Stimulated activated CD4-positive, alpha-beta T cell treated with anti-CD3 and anti-CD28 coated beads, Interleukin-15, amount 100 ng/mL, for 1 hour (primary cell): ENCODE measurements around the gene DPH5.
"Not testable (repeated sequence)": the region's sequence is repeated elsewhere in the genome, so short reads cannot be mapped to it uniquely, and the experiment has no call there.

ENCODE experiments used
- DNase-seq, 2 donors: peaks; one replicate each; pipeline ENCODE4 v3.0.0-alpha.2; 2020; ENCODE audit warnings: low read depth in 1 of 2, low spot score in 1 of 2

Gene DPH5

DNA sequence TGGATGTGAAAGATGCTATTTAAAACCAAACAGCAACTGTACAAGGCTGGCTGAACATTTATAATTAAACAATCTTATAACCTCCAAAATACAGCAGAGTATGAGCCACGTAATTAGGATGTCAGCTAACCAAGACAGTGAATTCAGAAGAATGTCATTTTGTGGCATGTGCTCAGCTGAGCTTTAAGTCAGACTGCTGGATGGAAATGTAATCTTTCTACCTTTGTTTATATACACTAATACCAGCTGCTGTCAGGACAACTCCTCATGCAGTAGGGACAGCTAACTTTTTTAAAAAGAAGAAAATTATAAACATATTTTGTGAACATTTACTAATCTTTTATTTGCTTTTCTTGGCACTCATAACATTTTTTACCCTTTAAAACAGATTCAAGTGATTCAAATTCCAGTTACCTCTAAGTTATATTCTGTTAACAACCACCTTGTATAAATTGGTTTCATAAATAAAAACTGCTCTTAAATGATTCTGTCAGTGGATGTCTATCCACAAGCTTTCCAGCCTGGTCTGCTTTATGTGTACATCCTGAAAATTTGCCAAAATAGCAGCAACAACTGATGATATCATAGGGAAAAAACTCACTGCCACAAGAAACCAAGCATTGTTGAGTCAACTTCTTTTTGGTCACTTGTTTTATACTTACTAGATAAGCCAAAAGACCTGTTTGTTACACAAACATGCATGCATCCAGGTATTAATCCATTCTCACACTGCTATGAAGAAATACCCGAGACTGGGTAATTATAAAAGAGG is 36.1 kb downstream of the DPH5 start:
- DNase-seq, result no peak

DNA sequence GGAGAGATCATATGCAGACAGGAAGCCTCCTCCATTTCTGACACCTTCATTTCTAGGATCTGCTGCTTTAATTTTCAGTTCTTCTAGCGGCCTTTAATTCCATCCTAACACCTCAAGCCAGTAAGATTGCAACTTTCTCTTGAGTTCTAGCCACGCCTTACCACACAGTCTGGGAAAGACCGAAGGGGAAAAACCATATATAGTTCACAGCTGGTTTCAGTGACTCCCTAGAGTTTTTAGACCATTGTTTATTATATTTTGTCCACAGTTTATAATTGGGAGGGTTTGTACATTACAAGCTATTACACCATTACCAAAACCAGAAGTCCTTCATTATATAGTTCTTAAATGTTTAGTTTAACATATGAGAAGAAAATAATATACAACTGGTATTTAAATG is 37.5 kb downstream of the DPH5 start:
- no peak for DNase-seq

DNA sequence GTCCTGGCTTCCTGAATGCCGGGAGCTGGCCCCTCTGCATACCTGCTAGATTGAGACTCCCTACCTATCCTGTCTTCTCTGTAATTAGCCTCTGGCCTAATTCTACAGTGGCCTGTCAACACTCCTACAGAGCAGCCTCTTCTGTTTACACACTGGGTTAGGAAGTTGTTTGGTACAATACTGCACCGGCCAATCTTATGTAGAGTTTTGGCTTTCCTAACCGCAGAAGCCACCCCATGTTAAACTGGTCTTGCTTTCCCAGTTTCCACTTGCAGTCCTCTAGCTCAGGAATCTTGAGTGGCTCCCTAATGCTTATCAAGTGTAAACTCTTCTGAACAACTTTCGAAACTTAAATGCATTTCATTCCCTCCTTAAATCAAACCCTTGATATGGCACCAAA is 42.8 kb downstream of the DPH5 start:
- no peak for DNase-seq

DNA sequence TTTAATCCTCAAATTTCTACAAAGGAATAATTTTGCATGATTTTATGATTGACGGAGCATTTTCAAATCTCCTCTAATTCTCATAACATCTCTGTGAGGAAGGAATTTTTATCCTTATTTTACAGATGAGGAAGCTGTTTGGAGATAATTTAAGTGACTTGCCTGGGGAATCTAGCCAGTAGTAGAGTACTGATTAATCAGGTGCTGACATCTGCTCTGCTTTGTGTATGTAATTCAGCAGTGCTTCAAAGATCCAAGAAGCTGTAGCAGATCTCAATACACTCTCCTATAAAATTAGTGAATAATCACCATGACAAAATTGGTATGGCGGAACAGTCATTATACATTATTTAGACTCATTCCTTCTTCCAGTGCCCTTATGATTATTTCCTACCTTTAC is 46.0 kb downstream of the DPH5 start:
- DNase-seq, result no peak

DNA sequence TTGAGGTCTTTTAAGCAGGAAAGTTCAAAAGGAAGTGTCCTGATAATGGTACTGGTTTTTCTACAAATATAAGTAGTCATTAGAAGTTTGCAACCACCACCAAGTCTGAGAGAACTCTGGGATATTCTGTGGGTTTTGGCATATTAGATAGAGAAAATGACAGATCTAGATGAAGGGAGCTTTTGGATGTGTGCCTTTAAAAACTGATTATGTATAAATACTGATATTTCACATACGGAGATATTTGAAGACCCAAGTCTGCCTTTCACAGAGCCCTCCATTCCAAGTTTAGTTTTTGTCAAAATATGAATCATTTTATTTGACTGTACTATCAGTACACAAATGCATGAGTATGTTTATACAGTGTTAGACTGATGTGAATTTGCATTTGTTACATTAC is 48.6 kb downstream of the DPH5 start:
- DNase-seq, result no peak

DNA sequence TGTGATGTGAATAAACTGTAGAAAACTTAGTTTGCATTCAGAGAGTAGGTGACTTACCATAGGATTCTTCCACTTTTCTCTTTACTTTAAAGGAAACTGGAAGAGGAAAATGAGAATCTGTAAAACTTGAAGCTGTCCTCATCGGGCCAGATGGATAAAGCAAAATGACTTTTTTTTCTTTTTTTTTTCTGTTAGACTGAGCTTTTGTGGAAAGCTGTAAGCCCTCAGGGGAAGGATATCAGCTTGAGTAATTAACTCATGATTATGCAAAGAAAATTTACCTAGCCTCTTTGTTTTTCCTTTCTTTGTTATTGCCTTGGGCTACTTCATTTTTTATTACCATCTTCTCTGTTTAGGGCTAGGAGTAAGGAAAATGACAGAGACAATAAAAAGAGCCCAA is 53.4 kb downstream of the DPH5 start:
- DNase-seq, result no peak

DNA sequence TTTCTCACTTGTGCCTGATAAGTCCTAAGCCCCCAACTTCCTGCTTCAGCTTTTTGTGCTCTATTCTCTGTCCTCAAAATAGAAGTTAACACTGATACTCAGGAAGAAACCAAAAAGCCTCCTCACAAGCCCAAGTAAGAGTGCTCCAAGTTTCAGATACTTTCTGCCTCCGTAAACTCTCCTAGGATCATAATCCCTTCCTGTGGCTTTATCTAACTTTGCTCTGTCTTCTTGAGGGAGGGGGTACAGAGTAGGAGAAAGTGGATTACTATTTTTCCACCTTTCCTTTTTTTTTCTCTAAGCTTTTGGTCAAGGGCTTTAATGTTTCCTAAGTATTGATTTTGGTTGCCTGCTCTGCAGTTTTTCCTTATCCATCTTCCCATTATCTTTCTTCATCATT is 54.6 kb downstream of the DPH5 start:
- DNase-seq, result no peak

DNA sequence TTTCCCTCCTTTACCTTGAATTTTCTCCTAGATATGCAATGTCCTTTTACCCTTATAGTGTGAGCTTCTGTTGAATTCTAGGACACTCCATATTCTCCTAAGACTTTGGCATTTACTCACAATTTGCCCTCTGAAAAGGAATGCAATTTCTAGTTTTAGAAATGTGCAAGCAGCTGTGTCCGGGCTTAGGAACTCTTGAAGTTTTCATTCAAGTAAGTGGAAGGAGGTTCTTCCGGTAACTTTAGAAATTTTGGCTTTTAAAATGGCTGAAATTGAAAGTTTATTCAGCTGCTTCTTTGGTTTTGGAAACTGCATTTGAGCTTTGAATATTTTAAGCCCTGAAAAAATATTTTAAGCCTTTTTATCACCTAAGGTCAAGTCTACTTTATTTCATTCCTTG is 56.3 kb downstream of the DPH5 start:
- DNase-seq, result no peak

DNA sequence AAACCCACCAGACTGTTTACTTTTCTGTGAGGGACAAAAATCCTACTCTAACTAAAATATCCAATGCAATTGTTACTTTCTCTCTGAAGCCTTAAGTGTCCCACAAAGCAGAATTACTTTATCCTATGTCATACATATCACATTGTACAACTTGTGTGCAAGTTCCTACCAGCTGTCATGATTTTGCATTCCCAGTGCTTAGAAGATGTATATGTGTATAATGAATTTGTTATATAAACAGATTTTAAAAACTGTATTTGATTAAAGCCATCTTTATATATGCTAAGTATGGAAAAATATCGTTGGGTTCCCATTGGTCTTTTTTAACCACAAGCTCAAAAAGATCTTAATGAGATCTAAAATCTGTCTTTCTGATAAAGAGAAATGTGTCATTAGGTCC is 57.0 kb downstream of the DPH5 start:
- no peak for DNase-seq

DNA sequence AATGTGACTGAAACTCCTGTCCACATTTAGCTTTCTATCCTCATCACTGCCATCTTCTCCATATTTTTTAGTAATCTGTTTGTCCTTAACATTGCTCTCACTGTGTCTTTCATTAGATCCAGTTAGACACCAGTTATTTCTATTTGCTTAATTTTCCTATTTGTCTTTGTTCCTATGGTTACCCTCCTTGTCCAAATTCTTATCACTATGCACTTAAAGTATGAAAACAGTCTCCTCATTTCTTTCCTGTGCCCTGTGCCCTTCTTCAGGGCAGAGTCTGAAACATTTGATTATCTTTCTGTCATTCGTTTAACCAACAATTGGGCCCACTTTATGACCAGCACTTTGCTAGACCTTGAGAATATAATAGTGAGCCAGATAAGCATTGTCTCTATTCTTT is 65.5 kb downstream of the DPH5 start:
- DNase-seq, result no peak

DNA sequence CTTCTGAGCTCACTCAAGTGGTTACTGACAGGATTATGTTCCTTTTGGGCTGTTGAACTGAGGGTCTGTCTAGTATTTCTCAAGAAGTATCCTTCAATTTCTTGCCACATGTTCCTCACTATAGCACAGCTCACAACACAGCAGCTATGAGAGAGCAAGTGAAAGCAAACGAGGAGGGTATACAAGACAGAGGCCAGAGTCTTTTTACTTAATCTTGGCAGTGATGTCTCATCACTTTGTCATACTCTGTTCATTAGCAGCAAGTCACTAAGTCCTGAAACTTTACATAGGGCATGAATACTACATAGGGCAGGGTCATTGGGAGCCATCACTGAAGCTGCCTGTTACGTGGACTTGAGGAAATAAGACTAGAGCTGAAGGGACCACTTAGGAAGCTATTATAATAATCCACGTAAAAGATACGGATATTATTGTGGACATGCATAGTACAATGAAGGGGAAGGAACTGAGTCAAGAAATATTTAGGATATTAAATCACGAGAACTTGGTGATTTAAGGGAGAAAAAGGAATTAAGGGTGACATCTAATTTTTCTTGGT is 66.0 kb downstream of the DPH5 start:
- no peak for DNase-seq

DNA sequence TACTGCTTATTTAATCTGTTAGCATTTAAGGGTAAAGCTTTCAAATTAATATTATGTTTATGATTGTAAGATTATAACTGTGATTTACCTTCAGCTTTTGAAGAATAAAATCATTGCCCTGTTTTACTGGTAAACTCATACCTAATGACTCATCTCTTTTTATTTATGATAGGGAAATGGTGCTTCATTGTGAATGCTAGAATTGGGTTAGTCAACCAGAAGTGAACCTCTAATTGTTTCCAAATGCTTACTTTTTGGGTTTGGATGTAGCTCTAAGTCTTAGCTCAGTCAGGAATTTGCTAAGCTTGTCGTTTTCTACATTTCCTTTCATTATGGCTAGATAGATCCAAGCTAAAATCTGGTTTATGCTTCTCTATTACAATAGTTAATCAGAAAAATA is 70.3 kb downstream of the DPH5 start:
- DNase-seq, result no peak

DNA sequence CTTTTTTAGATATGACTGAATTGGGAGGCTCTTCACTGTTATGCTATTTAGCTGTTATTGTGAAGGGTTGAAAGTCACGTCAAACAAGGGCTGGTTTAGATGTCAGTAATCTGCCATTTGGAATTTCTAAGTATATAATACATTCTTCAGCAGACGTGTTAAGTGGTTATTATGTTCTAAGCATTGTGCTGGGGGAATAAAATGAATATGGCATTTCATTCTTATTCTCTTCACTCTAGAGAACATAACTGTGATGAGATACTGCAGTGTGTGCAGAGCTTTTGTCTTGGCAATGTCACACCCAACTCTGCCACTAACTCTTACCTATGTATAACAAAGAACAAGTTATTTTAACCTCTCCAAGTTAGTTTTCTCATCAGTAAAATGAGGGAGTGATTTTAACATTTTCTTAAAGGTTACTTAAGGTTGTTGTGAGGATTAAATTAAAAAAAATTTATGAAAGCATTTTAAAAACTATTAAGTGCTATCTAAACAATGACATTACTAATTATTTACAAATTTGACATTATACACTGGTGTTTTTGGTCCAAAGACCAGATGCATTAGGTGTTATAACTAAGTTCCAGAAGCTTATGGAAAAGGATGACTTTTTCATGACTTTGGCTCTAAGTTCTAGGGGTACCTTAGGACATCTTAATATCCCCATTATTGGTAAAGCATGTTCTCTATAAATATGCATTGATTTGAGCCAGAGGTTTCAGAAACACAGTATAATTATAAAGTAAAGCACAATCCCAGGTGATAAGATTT is 71.4 kb downstream of the DPH5 start:
- DNase-seq, result no peak

DNA sequence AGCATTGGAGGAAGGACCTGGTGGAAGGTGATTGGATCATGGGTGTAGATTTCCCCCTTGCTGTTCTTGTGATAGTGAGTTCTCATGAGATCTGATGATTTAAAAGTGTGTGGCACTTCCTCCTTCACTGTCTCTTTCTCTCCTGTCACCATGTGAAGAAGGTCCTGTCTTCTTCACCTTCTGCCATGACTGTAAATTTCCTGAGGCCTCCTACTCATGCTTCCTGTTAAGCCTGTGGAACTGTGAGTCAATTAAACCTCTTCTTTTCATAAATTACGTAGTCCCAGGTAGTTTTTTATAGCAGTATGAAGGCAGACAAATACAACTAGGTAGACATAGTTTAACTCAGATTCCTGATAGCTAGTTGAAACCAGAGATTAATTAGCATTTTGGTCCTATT is 72.6 kb downstream of the DPH5 start:
- not testable (repeated sequence) for DNase-seq

DNA sequence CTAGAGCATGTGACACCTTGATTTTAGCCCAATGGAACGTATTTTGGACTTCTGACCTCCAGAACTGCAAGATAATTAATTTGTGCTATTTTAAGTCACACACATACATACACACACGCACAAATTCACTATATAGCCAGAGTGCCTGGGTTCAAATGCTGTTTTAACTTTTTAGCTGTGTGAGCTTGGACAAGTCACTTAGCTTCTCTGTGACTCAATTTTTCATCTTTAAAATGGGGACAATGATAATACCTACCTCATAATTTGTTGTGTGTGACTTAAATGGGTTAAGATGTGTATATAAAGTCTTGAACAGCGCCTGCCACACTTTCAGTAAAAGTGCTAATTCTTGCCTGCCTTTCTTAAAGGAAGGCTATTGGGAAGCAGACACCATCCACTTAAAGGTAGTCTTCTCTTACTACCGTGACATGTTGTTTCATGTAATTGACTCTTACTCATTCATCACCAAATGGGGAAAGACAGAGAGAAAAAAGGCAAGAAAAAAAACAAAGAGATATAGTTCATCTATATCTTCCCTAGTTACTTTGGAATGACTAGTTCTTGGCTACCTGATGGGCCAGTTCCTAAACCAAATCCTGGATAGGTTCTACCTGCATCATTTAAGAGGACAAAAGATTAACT is 73.4 kb downstream of the DPH5 start:
- DNase-seq, result no peak

DNA sequence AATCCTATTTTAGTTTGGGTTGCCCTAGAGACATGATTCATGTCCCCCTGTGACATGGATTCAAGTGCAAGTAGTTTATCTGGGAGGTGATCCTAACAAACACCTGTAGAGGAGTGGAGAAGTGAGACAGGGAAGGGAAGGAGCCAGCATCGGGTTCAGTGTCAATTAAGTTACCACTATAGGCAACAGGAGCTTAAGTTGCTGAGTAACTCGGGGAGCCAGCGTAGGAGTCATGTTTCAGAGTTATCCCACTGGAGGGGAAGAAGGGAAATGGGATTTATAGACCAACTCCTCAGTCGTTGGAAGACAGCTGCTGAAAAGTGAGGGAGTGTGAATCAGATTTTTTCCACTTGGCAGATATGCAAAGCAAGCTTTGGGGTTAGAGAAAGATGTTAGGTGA is 74.8 kb downstream of the DPH5 start:
- no peak for DNase-seq

DNA sequence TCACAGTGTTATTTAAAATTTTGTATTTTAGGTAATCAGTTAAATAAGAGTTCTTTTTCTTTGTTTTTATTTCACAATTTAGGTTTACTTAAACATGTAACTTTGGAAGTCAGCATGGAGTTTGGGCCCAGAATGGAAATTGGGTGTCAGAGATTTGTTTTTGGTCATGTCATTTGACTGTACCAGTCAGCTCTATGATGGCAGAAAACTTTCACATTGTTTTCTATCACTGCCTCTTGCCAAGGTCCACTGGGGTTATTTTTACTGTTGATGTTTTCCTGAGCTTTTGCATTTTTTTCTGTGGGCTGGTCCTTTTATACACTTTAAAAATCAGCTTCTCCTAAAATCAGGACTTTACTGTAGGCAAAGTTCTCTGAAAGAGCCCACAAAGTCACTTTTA is 75.2 kb downstream of the DPH5 start:
- no peak for DNase-seq

DNA sequence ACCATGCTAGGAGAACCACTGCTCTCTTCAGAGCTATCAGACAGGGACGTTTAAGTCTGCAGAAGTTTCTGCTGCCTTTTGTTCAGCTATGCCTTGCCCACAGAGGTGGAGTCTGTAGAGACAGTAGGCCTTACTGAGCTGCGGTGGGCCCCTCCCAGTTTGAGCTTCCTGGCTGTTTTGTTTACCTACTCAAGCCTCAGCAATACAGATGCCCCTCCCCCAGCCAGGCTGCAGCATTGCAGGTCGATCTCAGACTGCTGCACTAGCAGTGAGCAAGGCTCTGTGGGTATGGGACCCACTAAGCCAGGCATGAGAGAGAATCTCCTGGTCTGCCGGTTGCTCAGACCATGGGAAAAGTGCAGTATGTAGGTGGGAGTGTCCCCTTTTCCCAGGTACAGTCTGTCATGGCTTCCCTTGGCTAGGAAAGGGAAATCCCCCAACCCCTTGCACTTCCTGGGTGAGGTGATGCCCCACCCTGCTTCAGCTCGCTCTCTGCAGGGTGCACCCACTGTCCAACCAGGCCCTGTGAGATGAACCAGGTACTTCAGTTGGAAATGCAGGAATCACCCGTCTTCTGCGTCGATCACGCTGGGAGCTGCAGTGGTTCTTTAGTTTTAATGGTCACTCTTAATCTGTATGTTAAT is 75.9 kb downstream of the DPH5 start:
- DNase-seq, result peak in 1 of 2 donors; percentile 42

DNA sequence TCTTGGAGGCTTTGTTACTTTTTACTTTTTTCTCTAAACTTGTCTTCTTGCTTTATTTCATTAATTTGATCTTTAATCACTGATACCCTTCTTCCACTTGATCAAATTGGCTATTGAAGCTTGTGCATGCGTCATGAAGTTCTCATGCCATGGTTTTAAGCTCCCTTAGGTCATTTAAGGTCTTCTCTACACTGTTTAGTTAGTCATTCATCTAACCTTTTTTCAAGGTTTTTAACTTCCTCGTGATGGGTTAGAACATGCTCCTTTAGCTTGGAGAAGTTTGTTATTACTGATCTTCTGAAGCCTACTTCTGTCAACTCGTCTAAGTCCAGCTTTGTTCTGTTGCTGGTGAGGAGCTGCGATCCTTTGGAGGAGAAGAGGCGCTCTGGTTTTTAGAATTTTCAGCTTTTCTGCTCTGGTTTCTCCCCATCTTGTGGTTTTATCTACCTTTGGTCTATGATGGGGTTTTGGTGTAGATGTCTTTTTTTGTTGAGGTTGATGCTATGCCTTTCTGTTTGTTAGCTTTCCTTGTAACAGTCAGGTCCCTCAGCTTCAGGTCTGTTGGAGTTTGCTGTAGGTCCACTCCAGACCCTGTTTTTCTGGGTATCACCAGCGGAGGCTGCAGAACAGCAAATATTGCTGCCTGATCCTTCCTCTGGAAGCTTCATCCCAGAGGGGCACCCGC is 76.7 kb downstream of the DPH5 start:
- not testable (repeated sequence) for DNase-seq

DNA sequence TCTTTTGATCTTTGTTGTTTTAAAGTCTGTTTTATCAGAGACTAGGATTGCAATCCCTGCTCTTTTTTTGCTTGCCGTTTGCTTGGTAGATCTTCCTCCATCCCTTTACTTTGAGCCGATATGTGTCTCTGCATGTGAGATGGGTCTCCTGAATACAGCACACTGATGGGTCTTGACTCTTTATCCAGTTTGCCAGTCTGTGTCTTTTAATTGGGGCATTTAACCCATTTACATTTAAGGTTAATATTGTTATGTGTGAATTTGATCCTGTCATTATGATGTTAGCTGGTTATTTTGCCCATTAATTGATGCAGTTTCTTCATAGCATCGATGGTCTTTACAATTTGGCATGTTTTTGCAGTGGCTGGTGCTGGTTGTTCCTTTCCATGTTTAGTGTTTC is 77.8 kb downstream of the DPH5 start:
- DNase-seq, result not testable (repeated sequence)

DNA sequence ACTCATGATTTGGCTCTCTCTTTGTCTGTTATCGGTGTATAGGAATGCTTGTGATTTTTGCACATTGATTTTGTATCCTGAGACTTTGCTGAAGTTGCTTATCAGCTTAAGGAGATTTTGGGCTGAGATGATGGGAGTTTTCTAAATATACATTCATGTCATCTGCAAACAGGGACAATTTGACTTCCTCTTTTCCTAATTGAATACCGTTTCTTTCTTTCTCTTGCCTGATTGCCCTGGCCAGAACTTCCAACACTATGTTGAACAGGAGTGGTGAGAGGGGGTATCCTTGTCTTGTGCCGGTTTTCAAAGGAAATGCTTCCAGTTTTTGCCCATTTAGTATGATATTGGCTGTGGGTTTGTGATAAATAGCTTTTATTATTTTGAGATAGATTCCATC is 79.5 kb downstream of the DPH5 start:
- DNase-seq, result not testable (repeated sequence)
